Inflammatory macrophage (primary cell): Measurements from ENCODE around the gene CA5A.
"Not testable (repeated sequence)": the region's sequence is repeated elsewhere in the genome, so short reads cannot be mapped to it uniquely, and the experiment has no call there.

Experiments used
- DNase-seq, 2 donors: peaks; one replicate each; pipeline ENCODE4 v3.0.0-alpha.2; 2020 to 2022
- total RNA-seq, 18 experiments: gene quantifications; one replicate each; lab custom pipeline; 2026; ENCODE audit warnings: mixed read lengths in 6 of 18, inconsistent platforms in 2 of 18; lab: John Stamatoyannopoulos, UW

CA5A gene
- 0 to 0.37 (median 0.14) reads per million in 18 experiments for total RNA-seq

- DNase-seq: no peak
These were observed at the start of gene CA5A for GRCh38 chr16:87936375-87937230. TSS of gene CA5A (minus strand) at chr16:87936529. CDS start at chr16:87936450, 79 bp downstream.

- DNase-seq: not testable (repeated sequence)
These were observed 49.2 kb upstream of the CA5A start for GRCh38 chr16:87985493-87985892.

- DNase-seq: no peak
These were observed 48.4 kb upstream of the CA5A start for GRCh38 chr16:87984632-87985267.

- not testable (repeated sequence) for DNase-seq
These were observed 47.9 kb upstream of the CA5A start for GRCh38 chr16:87984180-87984579.

GRCh38 chr16:87983737-87984097 lies 47.4 kb upstream of the CA5A start:
- DNase-seq: peak; percentile 33 to 86

- not testable (repeated sequence) for DNase-seq
These were observed 46.9 kb upstream of the CA5A start for GRCh38 chr16:87983072-87983736.

GRCh38 chr16:87982581-87983041 lies 46.3 kb upstream of the CA5A start:
- no peak for DNase-seq

GRCh38 chr16:87981376-87981775 lies 45.0 kb upstream of the CA5A start:
- DNase-seq: not testable (repeated sequence)

- not testable (repeated sequence) for DNase-seq
These were observed 43.7 kb upstream of the CA5A start for GRCh38 chr16:87979911-87980630.

GRCh38 chr16:87979352-87979751 lies 43.0 kb upstream of the CA5A start:
- no peak for DNase-seq

- no peak for DNase-seq
These were observed 41.8 kb upstream of the CA5A start for GRCh38 chr16:87978127-87978526.

- DNase-seq: peak in 1 of 2 donors; percentile 49
These were observed 40.3 kb upstream of the CA5A start for GRCh38 chr16:87976665-87977064.

- no peak for DNase-seq
These were observed 37.8 kb upstream of the CA5A start for GRCh38 chr16:87974178-87974577.

GRCh38 chr16:87973717-87974116 lies 37.4 kb upstream of the CA5A start:
- DNase-seq: no peak

GRCh38 chr16:87971933-87972332 lies 35.6 kb upstream of the CA5A start:
- no peak for DNase-seq

- DNase-seq: no peak
These were observed 33.9 kb upstream of the CA5A start for GRCh38 chr16:87970186-87970585.

GRCh38 chr16:87968541-87968940 lies 32.2 kb upstream of the CA5A start:
- no peak for DNase-seq

- no peak for DNase-seq
These were observed 30.4 kb upstream of the CA5A start for GRCh38 chr16:87966685-87967185.

- no peak for DNase-seq
These were observed 29.8 kb upstream of the CA5A start for GRCh38 chr16:87966064-87966645.

- DNase-seq: no peak
These were observed 29.1 kb upstream of the CA5A start for GRCh38 chr16:87965417-87965816.

- DNase-seq: no peak
These were observed 27.8 kb upstream of the CA5A start for GRCh38 chr16:87964049-87964659.
